Measurements from ENCODE around the gene KCTD13.
A peak's percentile ranks its signal among the peaks of the same experiment; 100 is the strongest.
"Not testable (repeated sequence)": the region's sequence is repeated elsewhere in the genome, so short reads cannot be mapped to it uniquely, and the experiment has no call there.

Gene KCTD13

DNA sequence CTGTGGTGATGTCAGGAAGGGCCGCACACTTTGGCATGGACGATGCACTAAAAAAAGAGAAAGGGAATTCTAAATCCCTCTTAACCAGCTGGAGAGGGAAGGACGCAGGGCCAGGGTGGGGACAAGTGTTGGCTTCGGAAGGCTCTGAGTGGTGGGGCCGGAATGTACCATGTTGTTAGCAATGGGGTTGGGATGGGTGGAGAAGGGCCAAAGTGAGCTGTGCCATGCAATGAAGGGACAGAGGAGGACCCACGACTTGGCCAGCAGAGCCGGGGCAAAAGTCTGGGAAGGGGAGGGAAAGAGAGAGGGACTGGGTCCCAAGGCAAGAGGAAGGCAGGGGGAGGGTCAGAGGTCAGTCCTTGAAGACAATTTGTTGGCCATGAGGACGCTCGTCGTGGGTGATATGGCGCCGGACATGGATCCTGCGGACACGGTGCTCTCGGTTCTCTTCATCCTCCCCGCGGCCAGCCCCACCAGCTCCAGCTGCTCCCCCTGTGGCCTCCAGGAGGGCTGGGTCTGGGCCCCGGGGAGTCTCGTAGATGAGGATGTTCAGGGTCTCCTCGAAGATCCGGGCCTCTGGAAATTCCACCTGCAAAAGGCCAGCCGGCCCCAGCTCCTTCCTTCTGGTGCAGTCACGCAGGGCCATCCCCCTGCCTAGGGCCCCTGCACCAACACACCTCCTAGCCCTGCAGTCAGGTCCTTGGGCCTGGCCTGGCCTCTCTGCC lies 19.3 kb downstream of the KCTD13 start:
- DNase-seq (ENCODE audit: low read depth), result no peak

DNA sequence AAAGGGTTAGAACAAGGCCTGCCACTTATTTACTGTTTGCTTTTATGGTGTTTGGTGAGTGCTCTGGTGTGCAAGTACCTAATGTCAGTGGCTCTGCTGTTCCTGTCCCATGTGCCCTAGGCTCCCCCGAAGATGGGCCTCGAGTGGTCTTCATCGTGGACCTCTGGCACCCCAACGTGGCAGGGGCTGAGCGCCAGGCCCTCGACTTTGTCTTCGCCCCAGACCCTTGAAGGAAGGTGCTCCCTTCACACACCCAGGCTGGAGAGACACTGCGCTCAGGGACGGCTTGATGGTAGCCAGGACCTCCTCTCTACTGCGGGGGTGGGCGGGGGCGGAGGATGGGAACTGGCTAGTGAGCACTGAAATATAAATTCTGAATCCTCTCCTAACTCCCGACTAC lies 20.4 kb downstream of the KCTD13 start:
- no peak for DNase-seq (ENCODE audit: low read depth)

DNA sequence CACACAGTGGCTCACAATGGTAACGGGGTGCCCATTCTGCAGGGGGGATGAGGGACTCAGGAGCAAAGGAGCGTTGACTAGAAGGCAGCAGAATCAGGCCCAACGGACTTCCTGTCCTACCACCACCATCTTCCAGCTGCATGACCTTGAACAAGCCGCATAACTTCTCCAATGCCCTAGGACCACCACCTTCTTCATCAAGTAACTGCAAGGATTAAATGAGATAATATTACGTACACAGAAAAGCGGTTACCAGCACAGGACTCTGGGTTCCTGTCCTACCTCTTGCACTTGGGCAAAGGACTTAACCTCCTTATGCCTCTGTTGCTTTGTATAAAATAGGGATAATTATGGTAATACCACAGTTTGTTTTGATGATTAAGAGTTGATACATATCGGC lies 21.1 kb downstream of the KCTD13 start:
- DNase-seq (ENCODE audit: low read depth), result no peak

DNA sequence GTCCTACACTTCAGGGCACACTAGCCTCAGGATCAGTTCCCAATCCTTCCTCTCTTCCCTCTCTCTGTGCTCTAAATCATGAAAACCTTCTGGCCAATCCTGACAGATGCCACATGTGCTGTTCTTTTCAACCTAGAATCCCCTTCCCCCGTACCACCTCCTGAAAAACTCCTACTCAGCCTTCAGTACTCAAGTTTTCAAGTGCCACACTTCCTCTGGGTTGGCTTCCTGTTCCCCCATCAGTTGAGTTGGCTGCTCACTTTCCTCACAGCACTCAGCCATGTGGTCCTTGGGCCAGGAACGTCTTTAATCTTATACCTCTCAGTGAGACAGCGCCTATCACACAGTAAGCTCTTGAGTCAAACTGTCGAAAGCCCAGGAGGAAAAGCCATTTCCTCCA lies 22.4 kb downstream of the KCTD13 start:
- no peak for DNase-seq (ENCODE audit: low read depth)

DNA sequence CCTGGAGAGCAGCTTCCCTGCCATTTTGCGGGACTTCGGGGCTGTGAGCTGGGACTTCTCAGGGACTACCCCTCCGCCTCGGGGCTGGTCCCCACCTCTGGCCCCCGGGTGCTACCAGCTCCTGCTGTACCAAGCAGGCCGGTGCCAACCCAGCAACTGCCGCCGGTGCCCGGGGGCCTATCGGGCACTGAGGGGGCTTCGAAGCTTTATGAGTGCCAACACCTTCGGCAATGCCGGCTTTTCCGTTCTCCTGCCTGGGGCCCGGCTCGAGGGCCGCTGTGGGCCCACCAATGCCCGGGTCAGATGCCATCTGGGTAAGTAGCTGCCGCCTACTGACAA lies 24.4 kb downstream of the KCTD13 start:
- no peak for DNase-seq (ENCODE audit: low read depth)

DNA sequence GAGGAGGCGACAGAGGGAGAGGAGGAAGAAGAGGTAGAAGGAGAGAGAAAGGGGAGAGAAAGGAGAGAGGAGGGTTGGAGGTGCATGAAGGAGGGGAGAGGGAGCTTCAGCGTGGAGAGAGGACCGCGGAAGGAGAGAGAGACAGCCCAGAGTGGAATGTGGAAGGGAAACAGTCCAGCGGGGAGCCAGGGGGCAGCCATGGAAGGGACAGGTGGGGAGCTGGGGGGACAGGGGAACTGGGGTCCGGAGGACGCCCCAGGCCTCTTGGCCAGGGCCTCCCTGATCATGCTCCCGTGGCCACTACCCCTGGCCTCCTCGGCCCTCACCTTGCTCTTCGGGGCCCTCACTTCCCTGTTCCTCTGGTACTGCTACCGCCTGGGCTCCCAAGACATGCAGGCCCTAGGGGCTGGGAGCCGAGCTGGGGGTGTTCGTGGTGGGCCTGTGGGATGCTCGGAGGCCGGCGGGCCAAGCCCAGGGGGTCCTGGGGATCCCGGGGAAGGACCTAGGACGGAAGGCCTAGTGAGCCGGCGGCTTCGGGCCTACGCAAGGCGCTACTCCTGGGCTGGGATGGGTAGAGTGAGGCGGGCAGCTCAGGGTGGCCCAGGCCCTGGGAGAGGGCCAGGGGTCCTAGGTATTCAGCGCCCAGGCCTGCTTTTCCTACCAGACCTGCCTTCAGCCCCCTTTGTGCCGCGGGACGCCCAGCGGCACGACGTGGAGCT lies 25.0 kb downstream of the KCTD13 start:
- DNase-seq (ENCODE audit: low read depth), result no peak

DNA sequence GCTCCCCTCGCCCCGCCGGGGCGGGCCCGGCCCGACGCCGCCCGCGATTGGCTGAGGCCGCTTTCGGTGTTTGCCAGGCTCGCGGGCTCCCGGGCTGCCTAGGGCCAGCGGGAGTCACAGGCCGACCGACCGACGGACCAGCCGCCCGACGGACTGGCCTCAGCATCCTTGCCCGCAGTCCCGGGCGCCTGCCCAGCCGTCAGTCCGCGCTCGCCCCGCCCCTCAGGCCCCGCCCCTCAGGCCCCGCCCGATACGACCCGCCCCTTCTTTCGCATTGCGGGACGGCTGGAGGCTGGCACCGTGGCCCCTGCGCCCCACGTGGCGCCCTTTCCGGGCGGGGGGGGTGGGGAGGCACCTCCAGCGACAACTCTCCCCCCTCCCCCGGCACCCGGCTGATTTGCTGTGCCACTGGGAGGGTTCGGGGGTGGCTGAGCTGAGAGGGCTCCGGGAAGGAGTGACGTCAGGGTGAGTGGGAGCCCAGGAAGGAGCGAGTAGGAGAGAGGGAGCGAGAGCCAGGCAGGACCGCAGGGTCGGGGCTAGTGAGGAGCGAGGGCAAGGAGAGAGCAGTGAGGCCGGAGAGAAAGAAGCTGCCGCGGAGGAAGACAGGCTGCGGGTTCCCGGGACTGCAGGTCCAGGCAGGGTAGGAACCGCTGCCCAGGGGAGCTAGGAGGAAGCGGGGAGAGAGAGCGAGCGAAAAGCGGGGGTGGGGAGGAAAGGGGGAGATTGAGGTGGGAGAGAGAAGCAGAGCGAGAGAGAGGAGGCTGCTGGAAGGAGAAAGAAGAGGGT lies 25.7 kb downstream of the KCTD13 start, which contains the start of gene ASPHD1:
ASPHD1 (plus strand) TSS at position 387 of the 786 bp plus-strand sequence. CDS start 484 bp downstream, outside the sequence.
- peak; percentile 29 for DNase-seq (ENCODE audit: low read depth)

DNA sequence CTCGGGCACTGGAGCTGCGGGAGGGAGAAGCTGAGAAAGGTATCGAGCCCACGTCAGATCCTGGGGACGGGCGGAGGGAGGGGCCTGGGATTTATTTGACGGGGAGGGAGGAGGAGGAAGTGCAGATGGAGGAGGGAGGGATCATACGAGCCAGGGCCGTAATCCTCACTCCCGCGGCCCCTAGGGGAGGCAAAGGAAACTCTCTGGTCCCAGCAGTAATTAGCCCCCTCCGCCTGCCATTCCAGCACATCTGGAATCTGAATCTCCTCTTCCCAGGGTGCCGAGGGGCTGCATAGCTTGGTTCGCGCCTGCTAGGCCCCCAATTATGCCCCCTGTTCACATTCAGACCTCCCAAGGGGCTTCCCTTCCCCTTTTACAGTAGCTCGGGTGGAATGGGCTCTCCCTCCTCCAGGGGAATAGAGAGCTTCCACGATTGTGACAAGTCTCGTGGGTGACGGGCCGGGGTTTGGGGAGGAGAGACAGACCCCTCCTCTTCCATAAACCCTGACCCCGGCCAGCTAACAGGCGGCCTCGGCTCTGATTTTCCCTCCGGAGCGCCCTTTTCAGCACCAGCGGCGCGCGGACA lies 26.4 kb downstream of the KCTD13 start, which contains the start of gene SEZ6L2:
SEZ6L2 (minus strand) TSS at position 35 of the 586 bp plus-strand sequence. CDS start 531 bp downstream, outside the sequence.
- peak; percentile 46 for DNase-seq (ENCODE audit: low read depth)

DNA sequence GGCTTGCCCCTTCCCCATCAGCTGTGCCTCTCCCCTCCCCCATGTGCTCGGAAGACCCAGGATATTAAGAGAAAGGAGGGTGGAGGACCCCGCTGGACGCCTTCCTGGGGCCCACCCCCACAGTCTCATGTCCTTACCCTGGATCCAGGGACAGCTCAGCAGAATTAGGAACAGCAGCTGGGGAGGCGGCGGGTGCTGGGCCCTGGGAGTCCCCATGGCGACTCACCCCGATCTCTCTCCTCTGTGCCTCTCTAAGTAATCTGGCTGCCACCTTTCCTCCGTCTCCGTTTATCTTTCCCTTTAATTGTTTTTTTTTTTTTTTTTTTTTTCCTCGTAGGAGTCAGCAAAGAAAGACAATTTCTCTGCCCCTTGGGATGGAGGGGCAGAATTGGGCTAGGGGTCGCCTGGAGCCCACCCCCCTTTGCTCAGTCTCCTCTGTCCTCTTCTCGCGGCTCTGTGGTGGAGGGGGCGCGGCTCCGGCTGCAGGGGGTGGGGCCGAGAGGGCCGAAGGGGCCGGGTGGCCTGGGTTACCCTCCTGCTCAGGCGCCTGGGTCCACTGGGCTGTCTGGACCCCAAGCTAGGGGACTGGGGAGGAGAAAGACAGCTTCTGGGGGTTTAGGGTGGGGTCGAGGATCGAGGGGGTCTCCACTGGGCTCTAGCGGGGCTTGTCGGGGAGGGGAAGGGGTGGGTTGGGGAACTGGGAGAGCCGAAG lies 27.1 kb downstream of the KCTD13 start:
- no peak for DNase-seq (ENCODE audit: low read depth)

DNA sequence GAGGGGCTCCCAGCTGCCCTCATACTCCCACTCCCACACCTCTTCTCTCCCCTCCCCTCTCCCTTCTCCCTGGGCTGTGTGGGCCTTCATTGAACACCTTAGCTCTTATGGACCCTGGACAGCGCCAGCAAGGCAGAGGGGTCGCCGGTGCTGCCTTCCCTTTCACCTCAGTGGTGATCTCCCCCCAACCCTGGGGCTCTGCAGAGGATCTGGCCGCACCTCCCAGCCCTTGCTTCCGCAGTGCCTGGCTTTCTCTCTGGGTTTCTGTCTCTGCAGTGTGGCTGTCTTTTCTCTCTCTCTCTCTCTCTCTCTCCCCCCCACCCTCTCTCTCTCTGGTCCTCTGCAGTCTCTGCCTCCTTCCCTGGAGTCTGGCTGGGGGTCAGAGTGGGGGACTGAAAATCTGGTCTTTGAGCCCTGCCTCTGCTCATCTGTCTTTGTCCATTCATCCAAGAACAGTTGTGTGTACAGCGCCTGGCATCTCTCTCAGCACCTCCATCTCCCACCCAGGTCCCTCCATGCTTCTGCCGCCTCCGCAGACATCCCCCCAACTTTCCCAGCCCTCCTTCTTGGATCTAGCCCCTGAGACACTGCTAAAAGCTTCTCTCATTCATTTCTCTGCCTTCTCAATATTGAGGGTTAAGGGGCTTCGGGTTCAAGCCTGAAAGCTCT lies 27.8 kb downstream of the KCTD13 start:
- DNase-seq (ENCODE audit: low read depth), result no peak

DNA sequence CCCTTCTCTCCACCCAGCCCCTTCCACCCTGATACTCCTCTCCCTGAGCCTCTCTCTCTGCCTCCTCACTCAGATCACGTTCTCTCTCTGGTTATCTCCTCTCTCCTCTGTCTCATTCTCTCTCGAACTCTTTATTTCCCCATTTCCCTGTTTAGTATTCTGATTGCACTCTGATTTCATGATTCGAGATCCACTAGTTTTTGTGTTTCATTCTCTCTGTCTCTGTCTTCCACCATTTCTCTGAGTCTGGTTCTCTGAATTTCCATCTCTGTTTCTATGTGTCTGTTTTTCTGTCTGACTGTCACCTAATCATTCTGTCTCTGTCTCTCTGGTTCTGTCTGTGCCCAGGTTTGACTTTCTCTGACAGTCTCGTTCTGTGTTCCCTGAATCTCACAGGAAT lies 28.7 kb downstream of the KCTD13 start:
- DNase-seq (ENCODE audit: low read depth), result no peak

DNA sequence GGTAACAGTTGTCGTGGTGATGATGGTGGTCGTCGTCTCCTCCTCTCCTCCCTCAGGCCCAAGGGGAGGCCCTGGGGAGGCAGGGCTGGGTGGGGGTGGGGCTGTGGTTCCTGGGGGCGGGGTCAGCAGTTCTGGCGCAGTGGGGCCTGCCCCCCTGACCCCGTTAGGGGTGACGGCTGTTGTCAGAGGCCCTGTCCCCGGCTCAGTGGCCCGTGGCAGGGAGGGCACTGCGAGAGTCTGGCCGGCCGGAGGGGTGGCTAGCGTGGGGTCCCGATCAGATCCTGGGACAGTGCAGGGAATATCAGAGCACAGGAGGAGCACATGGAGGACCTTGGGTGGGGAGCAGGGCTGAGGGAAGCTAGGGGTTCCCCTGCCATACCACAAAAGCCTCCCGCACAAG lies 29.2 kb downstream of the KCTD13 start:
- DNase-seq (ENCODE audit: low read depth), result no peak

DNA sequence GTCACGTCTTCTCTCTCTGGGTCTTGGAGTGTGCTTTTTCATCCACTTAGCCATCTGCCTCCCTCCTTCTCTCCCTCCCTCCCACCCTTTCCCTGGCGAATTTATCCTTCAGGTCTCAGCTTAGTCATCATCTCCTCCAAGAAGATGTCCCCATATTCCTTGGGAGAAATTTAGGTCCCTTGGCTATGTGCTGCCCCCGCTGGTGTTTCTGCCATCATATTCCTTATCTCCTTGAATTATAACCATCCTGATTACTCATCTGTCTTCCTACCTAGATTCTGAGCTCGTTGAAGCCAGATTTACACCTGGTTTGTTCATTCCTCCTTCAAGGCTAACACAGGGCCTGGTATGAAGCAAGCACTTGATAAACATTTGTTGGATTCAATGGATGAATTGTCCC lies 31.7 kb downstream of the KCTD13 start:
- no peak for DNase-seq (ENCODE audit: low read depth)

DNA sequence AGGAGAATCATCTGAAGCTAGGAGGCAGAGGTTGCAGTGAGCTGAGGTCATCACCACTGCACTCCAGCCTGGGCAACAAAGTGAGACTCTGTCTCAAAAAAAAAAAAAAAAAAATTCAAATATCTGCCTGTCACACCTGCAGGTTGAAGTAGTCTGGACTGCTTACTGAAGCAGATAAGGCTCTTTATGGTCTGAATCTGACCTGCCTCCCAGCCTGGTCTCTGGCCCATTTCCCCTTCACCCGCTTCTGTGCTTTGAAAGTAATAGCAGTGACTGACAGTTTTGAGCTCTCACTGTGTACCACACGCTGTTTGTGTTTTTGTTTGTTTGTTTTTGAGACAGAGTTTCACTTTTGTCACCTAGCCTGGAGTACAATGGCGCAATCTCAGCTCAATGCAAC lies 32.5 kb downstream of the KCTD13 start:
- no peak for DNase-seq (ENCODE audit: low read depth)

DNA sequence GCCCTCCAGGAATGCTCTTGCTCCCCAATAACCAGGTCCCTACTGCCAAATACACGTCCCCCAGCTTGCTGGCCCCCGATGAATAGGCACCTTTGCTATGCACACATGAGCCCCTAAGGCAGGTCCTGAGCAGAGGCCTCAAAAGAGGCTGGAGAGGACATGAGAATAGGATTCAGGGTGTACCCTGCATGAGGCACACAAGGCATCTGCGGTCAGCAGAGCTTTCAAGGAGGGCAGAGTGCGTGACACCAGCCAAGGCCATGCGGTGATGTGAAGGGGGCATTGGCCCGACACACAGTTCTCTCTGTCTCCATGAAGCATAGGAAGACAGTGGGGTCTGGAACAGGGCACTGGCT lies 33.6 kb downstream of the KCTD13 start:
- DNase-seq (ENCODE audit: low read depth), result no peak

DNA sequence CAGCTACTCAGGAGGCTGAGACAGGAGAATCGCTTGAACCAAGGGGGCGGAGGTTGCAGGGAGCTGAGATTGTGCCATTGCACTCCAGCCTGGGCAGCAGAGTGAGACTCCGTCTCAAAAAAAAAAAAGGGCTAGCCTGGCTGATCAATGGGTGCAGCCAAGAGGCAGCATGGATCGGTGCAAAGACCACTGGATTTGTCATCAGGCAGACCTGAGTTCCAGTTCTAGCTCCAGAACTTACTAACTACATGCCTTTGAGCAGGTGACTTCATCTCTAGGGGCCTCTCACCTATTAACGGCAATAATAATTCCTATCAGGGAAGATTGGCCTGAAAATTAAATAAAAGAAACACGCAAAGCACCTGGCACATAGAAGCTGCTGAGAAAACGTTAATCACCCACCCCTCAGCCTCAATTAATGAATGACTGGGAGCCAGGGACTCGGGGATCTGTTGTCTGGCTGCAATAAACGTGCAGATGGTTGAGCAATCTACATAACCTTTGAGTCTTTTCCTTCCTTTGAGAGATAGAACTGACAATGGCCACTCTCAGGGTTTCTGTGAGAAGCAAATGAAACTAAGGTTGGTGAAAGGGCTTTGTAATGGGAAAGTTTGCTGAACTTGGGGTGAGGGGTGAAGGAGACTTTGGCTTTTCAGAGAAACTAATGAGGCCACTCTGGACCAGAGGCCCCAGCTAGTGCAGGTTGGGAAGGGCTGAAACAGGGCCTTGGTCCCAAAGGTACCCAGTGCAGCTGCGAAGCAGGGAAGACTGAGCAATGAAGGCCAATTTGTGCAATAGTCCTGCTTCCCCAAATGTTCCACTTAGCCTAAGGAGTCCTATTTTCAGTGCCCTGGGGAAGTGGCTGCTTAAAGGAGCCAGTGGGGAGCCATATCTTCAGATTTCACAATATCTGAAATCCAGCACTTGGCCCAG lies 34.2 kb downstream of the KCTD13 start:
- DNase-seq (ENCODE audit: low read depth), result no peak

DNA sequence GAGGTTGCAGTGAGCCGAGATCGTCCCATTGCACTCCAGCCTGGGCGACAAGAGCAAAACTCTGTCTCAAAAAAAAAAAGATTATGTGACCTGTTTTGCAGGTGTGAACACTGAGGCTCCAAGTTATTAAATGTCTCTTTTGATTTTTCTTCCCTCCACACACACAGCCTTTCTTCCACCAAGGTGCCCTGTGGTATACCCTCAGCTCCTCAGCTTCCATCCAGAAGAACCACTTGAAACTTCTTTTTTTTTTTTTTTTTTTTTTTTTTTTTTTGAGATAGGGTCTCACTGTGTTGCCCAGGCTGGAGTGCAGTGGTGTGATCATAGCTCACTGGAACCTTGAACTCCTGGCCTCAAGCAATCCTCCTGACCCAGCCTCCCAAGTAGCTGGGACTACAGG lies 36.7 kb downstream of the KCTD13 start:
- not testable (repeated sequence) for DNase-seq (ENCODE audit: low read depth)

DNA sequence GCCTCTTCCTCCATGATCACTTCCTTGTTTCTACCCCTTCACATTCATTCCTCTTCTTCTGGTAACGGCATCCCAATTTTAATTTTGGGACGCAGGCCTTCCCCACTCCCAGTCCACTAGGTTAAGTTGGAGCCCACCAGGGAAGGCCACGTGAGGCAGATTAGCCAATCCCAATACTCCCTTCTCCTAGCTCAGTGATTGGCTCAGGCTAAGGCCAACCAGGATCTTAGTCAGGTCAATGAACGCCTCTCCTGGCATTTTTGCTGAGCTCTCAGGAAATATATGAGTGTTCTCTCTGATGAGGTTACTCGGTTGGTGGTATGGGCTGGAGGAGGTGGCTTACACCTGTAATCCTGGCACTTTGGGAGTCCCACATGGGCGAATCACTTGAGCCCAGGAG lies 42.0 kb downstream of the KCTD13 start:
- no peak for DNase-seq (ENCODE audit: low read depth)

DNA sequence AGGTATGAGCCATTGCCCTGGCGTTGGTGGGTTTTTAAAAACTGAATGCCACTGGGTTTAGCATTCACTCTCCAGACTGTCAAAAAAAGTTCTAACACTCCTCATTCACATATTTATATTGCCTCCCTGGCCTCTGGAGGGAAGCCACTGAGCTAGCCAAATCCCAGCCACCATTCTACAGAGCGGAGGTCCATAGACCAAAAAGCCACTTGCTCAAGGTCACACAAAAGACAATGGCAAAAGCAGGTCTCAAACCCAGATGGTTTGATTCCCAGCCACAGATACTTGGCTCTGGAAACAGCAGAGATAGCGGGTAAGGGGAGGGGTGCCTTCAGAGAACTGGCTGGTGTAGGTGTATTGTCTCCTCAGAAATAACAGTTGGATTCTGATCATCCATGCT lies 45.0 kb downstream of the KCTD13 start:
- no peak for DNase-seq (ENCODE audit: low read depth)

DNA sequence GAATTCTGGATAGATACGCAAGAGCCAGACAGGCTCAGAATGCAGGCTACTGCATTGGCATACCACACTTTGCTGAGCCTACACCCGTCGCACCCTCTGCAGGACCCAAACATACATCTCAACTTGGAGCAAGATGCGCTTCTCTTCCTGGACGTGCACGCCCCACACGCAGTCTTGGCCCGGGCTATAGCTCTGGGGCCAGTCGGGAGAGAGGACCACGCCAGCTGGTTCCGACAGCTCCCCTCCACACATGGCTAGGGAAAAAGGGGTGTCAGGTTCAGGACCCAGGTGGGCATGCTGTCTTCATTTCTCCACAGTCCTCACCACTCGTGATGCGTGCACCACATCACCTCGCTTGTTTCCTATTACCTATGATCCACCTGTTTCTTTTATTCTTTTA lies 47.9 kb downstream of the KCTD13 start:
- DNase-seq (ENCODE audit: low read depth), result no peak
